Ovary (tissue), 9 donors: ENCODE measurements around the gene ARMC2. TPM values are rescaled to one million over a fixed set of nuclear protein-coding genes. Genes with fewer than 3 reads are reported as not detected.
A peak's percentile ranks its signal among the peaks of the same experiment; 100 is the strongest.

Experiments used
- DNase-seq, 5 donors: peaks; one replicate each; pipeline ENCODE4 v3.0.0-alpha.2; 2019 to 2020
- H3K27ac ChIP-seq, 2 donors: fragments of 200-600 bp; one replicate each; pipeline versions ENCODE4 v1.5.1 to v1.8.0; 2019 to 2022
- H3K27me3 ChIP-seq: fragments of 200-600 bp; one replicate; pipeline ENCODE4 v1.8.0; 2022
- H3K36me3 ChIP-seq: fragments of 200-600 bp; sonication (generic); one replicate; pipeline ENCODE4 v1.5.1; 2019
- H3K4me1 ChIP-seq: one replicate; pipeline ENCODE4 v1.8.1; 2013; ENCODE audit warnings: mild to moderate bottlenecking, moderate library complexity; ENCODE audit not compliant: insufficient read depth
- H3K4me3 ChIP-seq: fragments of 200-600 bp; sonication (generic); one replicate; pipeline ENCODE4 v1.5.1; 2017
- H3K9me3 ChIP-seq, 2 donors: fragments of 200-600 bp in 1 of 2; sonication (generic) in 1 of 2; one replicate each; pipeline versions ENCODE4 v1.5.1 to v1.8.1; 2013 to 2019; ENCODE audit warnings: mild to moderate bottlenecking in 1 of 2, moderate library complexity in 1 of 2
- EP300 ChIP-seq: sonication (generic); formaldehyde crosslinking; IDR thresholded peaks from one replicate; pipeline ENCODE4 v1.6.1; 2017; ENCODE audit warnings: antibody characterized with exemption
- POLR2A ChIP-seq: fragments of 450-650 bp; IDR thresholded peaks from one replicate; pipeline ENCODE4 v1.6.1; 2017; ENCODE audit warnings: antibody characterized with exemption, mild to moderate bottlenecking, moderate library complexity
- WGBS, 3 donors: extraction: QIAGEN DNeasy Blood & Tissue Kit in 1 of 3; methylation state at CpG; one replicate each; pipeline versions ENCODE4 v1.1.5 to v1.1.7; 2013 to 2017; 5-methylcytosine and 5-hydroxymethylcytosine counted together
- intact Hi-C, 4 donors: fragments of 100-400 bp; cut with DNase I; formaldehyde crosslinking; loops; one replicate each; pipeline versions ENCODE4 v1.11.0 to v1.15.1; 2022 to 2023
- polyA plus RNA-seq, 2 donors: library from polyadenylated mRNA; stranded (reverse); fragments of 200-250 nt in 1 of 2; fragments of 350-450 nt in 1 of 2; fragmentation: Illumina TruSeq in 1 of 2; extraction: RNeasy Lipid Tissue Mini Kit (QIAGEN cat#74804) in 1 of 2; gene quantifications; one replicate each; pipeline ENCODE4 v1.2.3, GENCODE V29; 2013 to 2014
- total RNA-seq, 7 donors: library from RNA; depleted of rRNA in 2 of 7; stranded (reverse); fragments of >200 nt in 2 of 7; fragmentation: NEBNext Ultra II Directional in 3 of 7; extraction: Animal tissue kit (Norgen Biotek cat#: 25700) in 3 of 7; gene quantifications; one replicate each; pipeline versions ENCODE4 v1.1.0 to v1.2.4, GENCODE V29; 2016 to 2023
- TF ChIP-seq, protein P1 (sequence below), 3 donors: fragments of 450-650 bp in 2 of 3; fragments of 200-600 bp in 1 of 3; IDR thresholded peaks; one replicate each; pipeline versions ENCODE4 v1.5.1 to v1.8.0; 2016 to 2022; ENCODE audit warnings: antibody characterized with exemption in 3 of 3, mild to moderate bottlenecking in 1 of 3
- donor health status: DM: no; HTN: no; CAD: no; lungs with moderate emphysema.
- donor health status: DM: no; HTN: no; CAD: no.
- donor health status: Bipolar disorder and iron deficiency.
- donor health status: DM: yes; HTN: yes; CAD: no.
- donor health status: DM: no; HTN: no; CAD: no.
- donor health status: DM: yes; HTN: yes; CAD: no.

The ARMC2 gene
- total and polyA plus RNA-seq, 9 donors = 3.2 to 14.7 (median 9.2) TPM

DNA sequence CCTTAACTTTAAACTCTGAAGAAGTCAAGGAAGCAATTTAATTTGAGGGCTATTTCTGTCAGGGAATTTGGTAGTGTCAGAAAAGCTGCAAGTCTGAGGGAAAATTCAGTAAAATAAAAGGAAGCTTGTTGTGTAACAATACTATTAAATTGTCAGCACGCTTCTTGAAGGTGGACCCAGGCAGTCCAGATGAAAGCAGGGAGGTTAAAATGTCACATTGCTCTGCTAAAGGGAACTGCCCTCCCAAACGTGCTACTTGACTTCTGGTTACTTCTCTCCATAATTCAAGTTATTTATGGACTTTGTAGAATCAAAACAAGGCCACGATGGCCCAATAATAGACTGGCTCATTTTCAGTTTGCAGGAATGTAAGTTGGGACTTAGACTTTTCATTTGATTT, 28.2 kb upstream of the ARMC2 start:
- no peaks in the 10 kb centered on the region for H3K27me3 ChIP-seq
- no peaks in the 10 kb centered on the region for H3K36me3 ChIP-seq
- 13 to 16% (median 14%) methylated on average over 3 of the region's 3 CpGs for WGBS, 3 donors
- H3K9me3 ChIP-seq = no peaks in the 10 kb centered on the region
- no peak overlapping the region for H3K27ac ChIP-seq
- no peak for DNase-seq
- TF ChIP-seq EP300 (no peak), POLR2A (no peak)
- TF ChIP-seq, protein P1, sequence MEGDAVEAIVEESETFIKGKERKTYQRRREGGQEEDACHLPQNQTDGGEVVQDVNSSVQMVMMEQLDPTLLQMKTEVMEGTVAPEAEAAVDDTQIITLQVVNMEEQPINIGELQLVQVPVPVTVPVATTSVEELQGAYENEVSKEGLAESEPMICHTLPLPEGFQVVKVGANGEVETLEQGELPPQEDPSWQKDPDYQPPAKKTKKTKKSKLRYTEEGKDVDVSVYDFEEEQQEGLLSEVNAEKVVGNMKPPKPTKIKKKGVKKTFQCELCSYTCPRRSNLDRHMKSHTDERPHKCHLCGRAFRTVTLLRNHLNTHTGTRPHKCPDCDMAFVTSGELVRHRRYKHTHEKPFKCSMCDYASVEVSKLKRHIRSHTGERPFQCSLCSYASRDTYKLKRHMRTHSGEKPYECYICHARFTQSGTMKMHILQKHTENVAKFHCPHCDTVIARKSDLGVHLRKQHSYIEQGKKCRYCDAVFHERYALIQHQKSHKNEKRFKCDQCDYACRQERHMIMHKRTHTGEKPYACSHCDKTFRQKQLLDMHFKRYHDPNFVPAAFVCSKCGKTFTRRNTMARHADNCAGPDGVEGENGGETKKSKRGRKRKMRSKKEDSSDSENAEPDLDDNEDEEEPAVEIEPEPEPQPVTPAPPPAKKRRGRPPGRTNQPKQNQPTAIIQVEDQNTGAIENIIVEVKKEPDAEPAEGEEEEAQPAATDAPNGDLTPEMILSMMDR (IDR thresholded peaks at IDR 0.05) = no peak
- intact Hi-C loops = no loop called here
- H3K4me3 ChIP-seq = no peak overlapping the region
- H3K4me1 ChIP-seq = peaks cover 4% of the 10 kb centered on the region

DNA sequence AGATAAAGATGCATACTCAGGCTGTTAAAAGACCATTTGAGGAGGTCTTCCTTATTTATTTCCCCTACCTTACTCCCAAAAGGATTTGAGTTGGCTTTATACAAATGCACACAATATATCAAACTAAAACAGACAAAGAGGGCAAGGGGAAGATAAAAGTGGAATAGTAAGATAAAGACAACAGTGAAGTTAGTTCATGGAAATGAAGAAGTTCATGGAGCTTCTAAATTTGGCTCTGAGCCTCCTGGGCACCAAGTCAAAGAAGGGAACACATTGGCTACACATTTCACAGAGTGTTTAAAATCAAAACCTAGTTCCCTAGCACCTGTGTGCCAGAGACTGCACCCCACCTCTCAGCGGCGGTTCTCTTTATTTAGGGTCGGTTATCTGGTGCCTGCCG, 25.8 kb upstream of the ARMC2 start:
- no peaks in the 10 kb centered on the region for H3K27me3 ChIP-seq
- no peak overlapping the region for H3K27ac ChIP-seq
- TF ChIP-seq POLR2A (no peak), EP300 (no peak)
- TF ChIP-seq, protein P1 (IDR thresholded peaks at IDR 0.05) = no peak
- no peaks in the 10 kb centered on the region for H3K36me3 ChIP-seq
- WGBS, 3 donors = 86 to 93% (median 93%) methylated on average over 4 of the region's 4 CpGs
- H3K9me3 ChIP-seq = no peaks in the 10 kb centered on the region
- no peak overlapping the region for H3K4me3 ChIP-seq
- H3K4me1 ChIP-seq = peaks cover 4% of the 10 kb centered on the region
- DNase-seq = no peak
- intact Hi-C loops = no loop called here

DNA sequence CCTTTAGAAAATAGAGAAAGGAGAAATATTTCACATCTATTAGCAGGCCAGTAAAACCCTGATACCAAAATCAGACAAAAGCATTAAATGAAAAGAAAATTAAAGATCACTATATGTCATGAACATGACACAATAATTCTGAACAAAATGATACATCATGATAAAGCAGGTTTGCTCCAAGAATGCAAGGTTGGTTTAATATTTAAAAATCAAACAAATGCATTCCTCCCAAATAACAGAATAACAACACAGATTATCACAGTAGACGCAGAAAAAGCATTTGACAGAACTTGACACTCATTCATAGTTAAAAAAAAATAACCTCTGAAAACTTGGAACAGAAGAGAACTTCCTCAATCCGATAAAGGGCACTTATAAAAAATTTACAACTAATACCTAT, 22.9 kb upstream of the ARMC2 start:
- TF ChIP-seq EP300 (no peak), POLR2A (no peak)
- TF ChIP-seq, protein P1 (IDR thresholded peaks at IDR 0.05) = no peak
- H3K36me3 ChIP-seq = no peaks in the 10 kb centered on the region
- no peaks in the 10 kb centered on the region for H3K9me3 ChIP-seq
- WGBS, 3 donors = 60 to 96% (median 96%) methylated on average over 2 of the region's 2 CpGs
- no peaks in the 10 kb centered on the region for H3K27me3 ChIP-seq
- no peak overlapping the region for H3K27ac ChIP-seq
- intact Hi-C loops = no loop called here
- no peak overlapping the region for H3K4me3 ChIP-seq
- H3K4me1 ChIP-seq = peaks cover 2% of the 10 kb centered on the region
- DNase-seq = no peak

DNA sequence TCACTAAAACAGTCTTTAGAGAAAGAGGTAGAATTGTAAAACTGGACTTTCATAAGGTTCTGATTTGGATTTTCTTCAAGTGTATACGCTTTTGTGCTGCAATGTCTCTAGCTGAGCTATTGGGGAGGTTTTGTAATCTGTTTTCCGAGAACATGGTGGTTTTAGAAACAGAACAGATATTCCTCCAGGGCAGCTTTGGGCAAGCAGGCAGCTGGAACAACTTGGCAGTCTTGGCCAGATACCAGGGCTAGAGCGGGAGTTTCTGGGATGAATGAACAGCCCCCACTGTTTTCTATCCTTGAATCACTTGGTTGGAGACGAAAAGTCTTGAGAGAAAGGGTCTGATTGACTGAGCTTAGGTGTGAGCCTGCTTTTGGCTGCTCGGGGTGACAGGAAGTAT, 17.1 kb upstream of the ARMC2 start:
- no peak for TF ChIP-seq EP300
- H3K36me3 ChIP-seq = no peaks in the 10 kb centered on the region
- peak in 2 of 5 donors; percentile 49 to 50 for DNase-seq
- WGBS, 3 donors = 57 to 73% (median 60%) methylated on average over 5 of the region's 5 CpGs
- no peaks in the 10 kb centered on the region for H3K9me3 ChIP-seq
- H3K27me3 ChIP-seq = no peaks in the 10 kb centered on the region
- no peaks in the 10 kb centered on the region for H3K4me1 ChIP-seq
- no peak overlapping the region for H3K4me3 ChIP-seq
- intact Hi-C loops = loop anchor here in 1 of 4 donors (10.0 kb wide), 1 partner anchor 286 kb away; no protein-coding TSS in a partner anchor
- no peak overlapping the region for H3K27ac ChIP-seq

DNA sequence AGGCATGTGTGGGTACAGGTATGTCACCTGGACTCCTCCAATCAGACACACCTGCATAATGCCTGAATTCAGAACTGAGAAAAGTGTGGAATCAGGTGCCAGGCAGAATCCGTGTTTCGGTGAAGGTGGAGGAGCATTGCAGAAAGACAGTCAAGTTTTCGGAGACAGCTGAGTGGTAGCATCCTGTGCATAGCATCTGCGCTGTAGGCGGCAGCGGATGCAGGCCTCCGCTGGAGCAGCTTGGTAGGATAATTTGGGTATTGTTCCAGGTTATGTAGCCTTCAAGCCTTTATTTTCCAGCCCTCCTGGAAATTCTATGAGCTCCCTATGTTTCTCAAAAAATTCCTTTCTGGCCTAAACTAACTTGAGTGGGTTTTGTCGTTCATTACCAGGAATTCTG, 15.5 kb upstream of the ARMC2 start:
- no peaks in the 10 kb centered on the region for H3K27me3 ChIP-seq
- H3K27ac ChIP-seq = no peak overlapping the region
- no peak for DNase-seq
- H3K36me3 ChIP-seq = no peaks in the 10 kb centered on the region
- TF ChIP-seq, protein P1 (IDR thresholded peaks at IDR 0.05) = no peak
- TF ChIP-seq POLR2A (no peak), EP300 (no peak)
- no peak overlapping the region for H3K4me3 ChIP-seq
- intact Hi-C loops = loop anchor here in 1 of 4 donors (10.0 kb wide), 1 partner anchor 288 kb away; no protein-coding TSS in a partner anchor
- 95% methylated on average over 8 of the region's 8 CpGs for WGBS, 3 donors
- H3K4me1 ChIP-seq = no peaks in the 10 kb centered on the region
- H3K9me3 ChIP-seq = no peaks in the 10 kb centered on the region
